OCI-LY3 (cell line): ENCODE results near the gene STARD13.

ENCODE experiments used
- H2AFZ ChIP-seq: fragments of 200-600, 300-600 bp; shearing (Covaris generic); 2 replicates; pipeline ENCODE4 v1.6.0; 2014; ENCODE audit warnings: antibody characterized with exemption, low read depth, low read length
- H3K27ac ChIP-seq: fragments of 200-600, 300-600 bp; sonication (generic); 2 replicates; pipeline ENCODE4 v1.5.1; 2014; ENCODE audit warnings: mild to moderate bottlenecking, low read length, moderate library complexity, mixed read lengths
- H3K27me3 ChIP-seq: fragments of 200-600, 300-600 bp; sonication (generic); 2 replicates; pipeline ENCODE4 v1.6.1; 2014; ENCODE audit warnings: low read depth, low read length, mixed read lengths
- H3K36me3 ChIP-seq: fragments of 200-600, 300-600 bp; sonication (generic); replicated peaks from 2 replicates; pipeline ENCODE3; 2014; ENCODE audit warnings: low read depth, low read length, mixed read lengths
- H3K4me1 ChIP-seq: fragments of 300-600, 200-600 bp; sonication (generic); 2 replicates; pipeline ENCODE4 v1.6.1; 2014; ENCODE audit warnings: low read length, mixed read lengths
- H3K4me2 ChIP-seq: fragments of 200-600, 300-600 bp; sonication (generic); 2 replicates; pipeline ENCODE4 v1.6.1; 2014; ENCODE audit warnings: low read length, mixed read lengths
- H3K4me3 ChIP-seq: fragments of 300-600, 200-600 bp; sonication (generic); 2 replicates; pipeline ENCODE4 v1.5.1; 2014; ENCODE audit warnings: antibody characterized with exemption, mild to moderate bottlenecking, low read length, moderate library complexity
- H3K79me2 ChIP-seq: fragments of 300-600, 200-600 bp; shearing (Covaris generic); 2 replicates; pipeline ENCODE4 v1.6.1; 2014; ENCODE audit warnings: mild to moderate bottlenecking, low read length, mixed read lengths
- H3K9ac ChIP-seq: fragments of 300-600, 200-600 bp; shearing (Covaris generic); 2 replicates; pipeline ENCODE4 v1.6.0; 2014; ENCODE audit warnings: mild to moderate bottlenecking, low read length, moderate library complexity
- H3K9me3 ChIP-seq: fragments of 200-600, 300-600 bp; shearing (Covaris generic); 2 replicates; pipeline ENCODE4 v1.6.1; 2014; ENCODE audit warnings: low read length, mixed read lengths; ENCODE audit not compliant: insufficient read depth
- H4K20me1 ChIP-seq: fragments of 200-600, 300-600 bp; sonication (generic); 2 replicates; pipeline ENCODE4 v1.6.1; 2016; ENCODE audit warnings: low read length, mixed read lengths; ENCODE audit not compliant: insufficient read depth
- CTCF ChIP-seq: fragments of 200-600, 300-600 bp; sonication (generic); IDR thresholded peaks from 2 replicates; pipeline ENCODE4 v1.5.1; 2014; ENCODE audit warnings: antibody characterized with exemption, low read length, low read depth
- EZH2phosphoT487 ChIP-seq: fragments of 200-600 bp; shearing (Covaris generic); IDR thresholded peaks from 2 replicates; pipeline ENCODE4 v1.6.1; 2018; ENCODE audit warnings: antibody characterized with exemption, mixed run types, low read depth

Gene STARD13

GRCh38 chr13:33194820-33195692 lies 90.5 kb downstream of the STARD13 start:
- Histone ChIP-seq H3K9me3 (no peaks in the 10 kb centered on the region), H3K27me3 (no peaks in the 10 kb centered on the region), H3K79me2 (no peaks in the 10 kb centered on the region), H3K36me3 (no peaks in the 10 kb centered on the region), H3K9ac (no peak overlapping the region), H2AFZ (no peak overlapping the region), H3K4me3 (no peak overlapping the region), H3K27ac (no peak overlapping the region), H3K4me1 (no peaks in the 10 kb centered on the region), H4K20me1 (no peaks in the 10 kb centered on the region), H3K4me2 (no peak overlapping the region)
- TF ChIP-seq EZH2phosphoT487 = no peak
- no peak for TF ChIP-seq CTCF

- Histone ChIP-seq H3K27me3 (no peaks in the 10 kb centered on the region), H3K9ac (no peak overlapping the region), H4K20me1 (no peaks in the 10 kb centered on the region), H2AFZ (no peak overlapping the region), H3K4me1 (no peaks in the 10 kb centered on the region), H3K79me2 (no peaks in the 10 kb centered on the region), H3K4me2 (no peak overlapping the region), H3K9me3 (no peaks in the 10 kb centered on the region), H3K27ac (no peak overlapping the region), H3K36me3 (no peaks in the 10 kb centered on the region), H3K4me3 (no peak overlapping the region)
- TF ChIP-seq CTCF = no peak
- TF ChIP-seq EZH2phosphoT487 = no peak
Measured at GRCh38 chr13:33193428-33193974, 92.1 kb downstream of the STARD13 start.

GRCh38 chr13:33191425-33192210 lies 93.9 kb downstream of the STARD13 start:
- Histone ChIP-seq H3K4me3 (no peak overlapping the region), H3K27ac (no peak overlapping the region), H3K9me3 (no peaks in the 10 kb centered on the region), H3K36me3 (no peaks in the 10 kb centered on the region), H3K9ac (no peak overlapping the region), H3K79me2 (no peaks in the 10 kb centered on the region), H4K20me1 (no peaks in the 10 kb centered on the region), H3K27me3 (no peaks in the 10 kb centered on the region), H3K4me2 (no peak overlapping the region), H3K4me1 (no peaks in the 10 kb centered on the region), H2AFZ (no peak overlapping the region)
- TF ChIP-seq CTCF (no peak), EZH2phosphoT487 (no peak)

- H2AFZ ChIP-seq = no peak overlapping the region
- no peaks in the 10 kb centered on the region for H4K20me1 ChIP-seq
- no peak overlapping the region for H3K4me2 ChIP-seq
- H3K4me1 ChIP-seq = no peaks in the 10 kb centered on the region
- no peak overlapping the region for H3K9ac ChIP-seq
- no peaks in the 10 kb centered on the region for H3K27me3 ChIP-seq
- H3K9me3 ChIP-seq = no peaks in the 10 kb centered on the region
- no peak overlapping the region for H3K27ac ChIP-seq
- TF ChIP-seq EZH2phosphoT487 (no peak), CTCF (no peak)
- H3K4me3 ChIP-seq = no peak overlapping the region
- no peaks in the 10 kb centered on the region for H3K79me2 ChIP-seq
- H3K36me3 ChIP-seq = no peaks in the 10 kb centered on the region
Measured at GRCh38 chr13:33189470-33189869, 96.1 kb downstream of the STARD13 start.
